Panc1 (cell line): Measurements from ENCODE around the gene ATP9A. TPM values are rescaled to one million over a fixed set of nuclear protein-coding genes. Genes with fewer than 3 reads are reported as not detected.

Experiments
- ATAC-seq: fragments of 200-7000 bp; cut with Tn5 transposase; 2 replicates; pipeline ENCODE4 v1.9.1; 2020; ENCODE audit warnings: mild to moderate bottlenecking, moderate library complexity
- BruUV-seq: library from RNA; stranded (reverse); fragments of 400-500 nt; replicated peaks from 2 replicates; lab custom pipeline; 2021; lab: Mats Ljungman, UMichigan
- CTCF ChIA-PET: fragments of 300-600 bp; sonication (Branson Sonifier 250); formaldehyde crosslinking; loops from one replicate; lab custom pipeline; 2022; ENCODE audit warnings: antibody characterized with exemption; lab: Charles Lee
- POLR2A ChIA-PET: fragments of 300-600 bp; sonication (Branson Sonifier 250); formaldehyde crosslinking; loops from one replicate; lab custom pipeline; 2022; ENCODE audit warnings: antibody characterized with exemption; lab: Charles Lee
- DNase-seq: peaks from one replicate; pipeline ENCODE4 v3.0.0-alpha.2; 2010; ENCODE audit warnings: low read depth, low spot score
- H3K27ac ChIP-seq: 2 replicates; pipeline ENCODE4 v1.5.1; 2011; ENCODE audit warnings: mild to moderate bottlenecking, low read length, inconsistent platforms
- H3K27me3 ChIP-seq: fragments of 200-500 bp; sonication (Bioruptor generic); 2 replicates; pipeline ENCODE4 v1.6.0; 2014; ENCODE audit warnings: low read length, inconsistent platforms; ENCODE audit not compliant: control insufficient read depth, insufficient read depth
- H3K36me3 ChIP-seq: fragments of 200-500 bp; sonication (Bioruptor generic); 2 replicates; pipeline ENCODE4 v1.5.1; 2014; ENCODE audit warnings: inconsistent platforms, mild to moderate bottlenecking, low read length, moderate library complexity; ENCODE audit not compliant: control insufficient read depth, insufficient read depth
- H3K4me1 ChIP-seq: 2 replicates; pipeline ENCODE4 v1.5.1; 2011; ENCODE audit warnings: inconsistent platforms, mild to moderate bottlenecking, low read length, moderate library complexity; ENCODE audit not compliant: control insufficient read depth, insufficient read depth
- H3K4me3 ChIP-seq, 2 experiments: 2 replicates each; pipeline ENCODE4 v1.5.1; 2011 to 2012; ENCODE audit warnings: low read depth in 2 of 2, low read length in 2 of 2, mild to moderate bottlenecking in 2 of 2, inconsistent platforms in 1 of 2, moderate library complexity in 1 of 2
- H3K9me3 ChIP-seq: fragments of 200-500 bp; sonication (Bioruptor generic); 2 replicates; pipeline ENCODE4 v1.5.1; 2014; ENCODE audit warnings: low read depth, mild to moderate bottlenecking, inconsistent platforms, low read length, moderate library complexity; ENCODE audit not compliant: control insufficient read depth, insufficient read depth
- CTCF ChIP-seq: fragments of 450-650 bp; IDR thresholded peaks from 2 replicates; pipeline ENCODE4 v1.5.1; 2017; ENCODE audit warnings: mild to moderate bottlenecking
- POLR2AphosphoS5 ChIP-seq: IDR thresholded peaks from 2 replicates; pipeline ENCODE4 v1.6.1; 2012; ENCODE audit warnings: mild to moderate bottlenecking, low read depth, low read length, moderate library complexity
- REST ChIP-seq, 2 experiments: IDR thresholded peaks; 2 replicates each; pipeline ENCODE4 v1.6.1; 2011 to 2012; ENCODE audit warnings: low read depth in 2 of 2, control low read depth in 1 of 2, low read length in 1 of 2, mild to moderate bottlenecking in 1 of 2, moderate library complexity in 1 of 2; ENCODE audit not compliant: insufficient read depth in 1 of 2
- SIN3A ChIP-seq: IDR thresholded peaks from 2 replicates; pipeline ENCODE4 v1.6.1; 2012; ENCODE audit warnings: low read depth, mild to moderate bottlenecking, low read length, moderate library complexity, borderline replicate concordance; ENCODE audit not compliant: insufficient read depth
- TCF7L2 ChIP-seq: IDR thresholded peaks from 2 replicates; pipeline ENCODE4 v1.6.1; 2011; ENCODE audit warnings: mild to moderate bottlenecking, low read depth, low read length, inconsistent platforms
- in situ Hi-C: cut with HindIII; loops from 2 replicates; pipeline ENCODE4 v1.10.0; 2016; ENCODE audit warnings: low sequenced_read_pairs, low pct_unique_long_range_greater_than_20kb
- intact Hi-C: fragments of 100-400 bp; cut with micrococcal nuclease; formaldehyde crosslinking; loops from one replicate; pipeline ENCODE4 v1.10.0; 2022; ENCODE audit not compliant: unreplicated experiment
- total RNA-seq: library from RNA; stranded (reverse); gene quantifications from one replicate; pipeline ENCODE4 v1.2.1, GENCODE V29; 2021; ENCODE audit not compliant: unreplicated experiment

Gene ATP9A
- total RNA-seq, 1 experiment from 2014 or later: 8.7 TPM

- in situ Hi-C loops: no loop called here
- POLR2A ChIA-PET: no interaction called here
- H3K27ac ChIP-seq: no peak overlapping the region; the same call in 1 of the 2 replicates
- DNase-seq (no peak), ATAC-seq (no peak)
- TF ChIP-seq POLR2AphosphoS5 (no peak), TCF7L2 (no peak), SIN3A (no peak), REST (IDR thresholded peaks at IDR 0.05; ENCODE audit: insufficient read depth in 1 of 2, low read depth in 2 of 2, low read length in 1 of 2) (no peak), CTCF (no peak)
- CTCF ChIA-PET: no interaction called here
- no peaks in the 10 kb centered on the region for H3K36me3 ChIP-seq
- no peak overlapping the region for H3K4me3 ChIP-seq
- BruUV-seq: no TSS peak
- intact Hi-C loops: no loop called here
- no peaks in the 10 kb centered on the region for H3K9me3 ChIP-seq
- H3K27me3 ChIP-seq: no peaks in the 10 kb centered on the region
- H3K4me1 ChIP-seq: peaks cover 7% of the 10 kb centered on the region; the same call in 1 of the 2 replicates
These were observed 32.2 kb downstream of the ATP9A start for GRCh38 chr20:51735728-51736600.

GRCh38 chr20:51734876-51735720 is 33.1 kb downstream of the ATP9A start:
- DNase-seq: no peak
- Histone ChIP-seq H3K27me3 (no peaks in the 10 kb centered on the region), H3K27ac (no peak overlapping the region; the same call in 1 of the 2 replicates), H3K36me3 (no peaks in the 10 kb centered on the region), H3K9me3 (no peaks in the 10 kb centered on the region), H3K4me3 (no peak overlapping the region), H3K4me1 (peaks cover 7% of the 10 kb centered on the region; the same call in 1 of the 2 replicates)
- no peak for ATAC-seq
- in situ Hi-C loops: no loop called here
- ChIA-PET CTCF (no interaction called here), POLR2A (no interaction called here)
- BruUV-seq: no TSS peak
- TF ChIP-seq SIN3A (no peak), REST (IDR thresholded peaks at IDR 0.05; ENCODE audit: insufficient read depth in 1 of 2, low read depth in 2 of 2, low read length in 1 of 2) (no peak), CTCF (no peak), POLR2AphosphoS5 (no peak), TCF7L2 (no peak)
- intact Hi-C loops: no loop called here
